Effector CD4-positive, alpha-beta T cell (primary cell): ENCODE data around the gene SLC47A2.
A peak's percentile ranks its signal among the peaks of the same experiment; 100 is the strongest.

Experiments used
- DNase-seq: peaks from one replicate; pipeline ENCODE4 v3.0.0-alpha.2; 2020

SLC47A2 gene

GRCh38 chr17:19664136-19664820, 52.1 kb downstream of the SLC47A2 start:
- DNase-seq: no peak

DNA sequence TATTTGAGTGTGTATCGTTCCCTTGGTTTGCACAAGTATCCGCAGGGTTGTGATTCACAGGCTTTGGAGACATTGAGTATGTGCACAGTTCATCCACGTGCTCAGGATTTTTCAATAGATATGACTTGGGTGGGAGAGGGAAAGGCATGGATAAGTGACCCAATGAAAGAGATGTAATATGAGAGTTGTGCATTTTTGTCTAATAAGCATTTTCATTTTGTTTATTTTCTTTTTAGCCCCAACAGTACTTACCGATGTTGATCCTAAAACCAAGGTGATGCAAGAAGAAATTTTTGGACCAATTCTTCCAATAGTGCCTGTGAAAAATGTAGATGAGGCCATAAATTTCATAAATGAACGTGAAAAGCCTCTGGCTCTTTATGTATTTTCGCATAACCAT, 53.3 kb downstream of the SLC47A2 start:
- DNase-seq: no peak

GRCh38 chr17:19661121-19661520, 55.3 kb downstream of the SLC47A2 start:
- no peak for DNase-seq

- no peak for DNase-seq
Measured at GRCh38 chr17:19660219-19660870, 56.0 kb downstream of the SLC47A2 start.

DNA sequence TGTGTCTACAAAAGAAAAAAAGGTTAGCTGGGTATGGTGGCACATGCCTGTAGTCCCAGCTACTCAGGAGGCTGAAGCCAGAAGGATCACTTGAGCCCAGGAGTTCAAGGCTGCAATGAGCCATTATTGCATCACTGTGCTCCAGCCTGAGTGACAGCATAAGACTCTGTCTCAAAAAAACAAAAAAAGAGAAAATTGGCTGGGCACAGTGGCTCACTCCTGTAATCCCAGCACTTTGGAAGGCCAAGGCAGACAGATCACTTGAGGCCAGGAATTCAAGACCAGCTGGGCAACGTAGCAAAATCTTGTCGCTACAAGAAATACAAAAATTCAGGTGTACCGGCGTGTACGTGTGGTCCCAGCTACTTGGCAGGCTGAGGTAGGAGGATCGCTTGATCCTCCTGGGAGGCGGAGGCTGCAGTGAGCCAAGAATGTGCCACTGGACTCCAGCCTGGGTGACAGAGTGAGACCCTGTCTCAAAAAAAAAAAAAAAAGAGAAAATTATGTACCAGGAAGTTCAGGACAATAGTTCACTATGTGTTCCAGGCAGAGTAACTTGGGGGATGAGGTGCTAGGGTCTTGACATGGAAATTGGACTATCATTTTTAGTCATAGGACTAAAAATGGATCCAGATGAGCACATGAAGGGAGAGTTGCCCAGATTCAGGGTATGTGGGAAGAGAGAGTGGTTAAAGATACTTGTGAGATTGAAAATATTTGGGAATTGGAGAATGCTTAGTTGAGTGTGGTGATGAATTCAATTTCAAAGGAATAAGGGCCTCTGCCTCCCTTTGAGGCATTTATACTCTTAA, 56.8 kb downstream of the SLC47A2 start:
- DNase-seq: no peak

- no peak for DNase-seq
Measured at GRCh38 chr17:19656851-19657581, 59.4 kb downstream of the SLC47A2 start.

- DNase-seq: no peak
Measured at GRCh38 chr17:19656336-19656735, 60.0 kb downstream of the SLC47A2 start.

DNA sequence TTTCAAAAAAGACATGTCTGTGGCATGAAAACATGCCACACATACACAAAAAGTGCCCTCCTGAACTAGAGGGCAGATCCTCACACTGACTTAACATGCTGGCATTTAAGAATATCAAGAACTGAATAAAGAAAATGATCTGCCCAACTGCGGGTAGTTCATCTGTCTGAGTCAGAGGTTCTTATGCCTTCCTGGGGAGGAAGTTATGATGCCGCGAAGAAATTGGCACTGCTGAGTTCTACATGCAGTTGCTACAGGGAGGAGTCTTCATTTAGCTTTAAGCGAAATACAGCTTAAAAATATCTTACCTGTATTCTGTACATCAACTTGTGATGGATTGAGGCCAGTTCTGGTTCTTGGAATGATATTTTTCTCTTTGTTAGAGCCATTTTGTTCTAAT, 61.5 kb downstream of the SLC47A2 start:
- no peak for DNase-seq

DNA sequence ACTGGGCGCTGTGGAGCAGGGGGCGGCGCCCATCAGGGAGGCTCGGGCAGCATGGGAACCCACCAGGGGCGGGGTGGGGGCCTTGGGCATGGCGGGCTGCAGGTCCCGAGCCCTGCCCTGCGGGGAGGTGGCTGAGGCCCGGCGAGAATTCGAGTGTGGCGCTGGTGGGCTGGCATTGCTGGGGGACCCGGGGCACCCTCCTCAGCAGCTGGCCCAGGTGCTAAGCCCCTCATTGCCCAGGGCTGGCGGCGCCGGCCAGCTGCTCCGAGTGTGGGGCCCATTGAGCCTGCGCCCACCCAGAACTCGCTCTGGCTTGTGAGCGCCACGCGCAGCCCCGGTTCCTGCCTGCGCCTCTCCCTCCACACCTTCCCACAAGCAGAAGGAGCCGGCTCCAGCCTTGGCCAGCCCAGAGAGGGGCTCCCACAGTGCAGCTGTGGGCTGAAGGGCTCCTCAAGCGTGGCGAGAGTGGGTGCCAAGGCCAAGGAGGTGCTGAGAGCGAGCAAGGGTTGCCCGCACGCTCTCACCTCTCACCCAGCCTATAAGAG, 62.0 kb downstream of the SLC47A2 start:
- DNase-seq: no peak

- DNase-seq: no peak
Measured at GRCh38 chr17:19652595-19652994, 63.8 kb downstream of the SLC47A2 start.

DNA sequence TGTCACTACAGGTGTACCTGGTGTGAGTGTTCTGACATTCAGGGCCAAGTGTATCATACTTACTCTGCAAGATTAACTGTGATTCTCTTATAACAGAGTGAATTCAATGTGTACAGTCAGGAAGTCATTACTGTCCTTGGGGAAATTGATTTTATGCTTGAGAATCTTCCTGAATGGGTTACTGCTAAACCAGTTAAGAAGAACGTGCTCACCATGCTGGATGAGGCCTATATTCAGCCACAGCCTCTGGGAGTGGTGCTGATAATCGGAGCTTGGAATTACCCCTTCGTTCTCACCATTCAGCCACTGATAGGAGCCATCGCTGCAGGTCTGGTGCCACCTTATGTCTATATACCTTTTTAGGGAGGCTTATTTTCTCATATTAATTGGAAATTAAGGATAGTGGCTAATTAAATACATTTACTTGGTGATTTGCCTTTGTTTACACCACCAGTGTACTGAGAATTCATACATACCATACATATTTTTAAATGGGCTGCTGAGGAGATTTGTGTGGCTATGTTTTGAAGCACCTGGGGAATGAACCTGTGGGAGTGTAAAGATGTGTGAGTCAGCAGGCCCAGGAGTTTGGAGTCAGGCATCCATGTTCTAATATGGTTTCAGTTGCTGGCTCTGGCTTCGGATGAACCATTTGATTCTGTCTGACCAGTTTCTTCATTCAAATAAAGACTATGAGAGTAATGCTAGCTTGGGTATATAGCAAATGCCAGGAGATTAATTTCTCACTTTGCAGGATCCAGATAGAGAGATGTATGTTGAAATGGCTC, 64.7 kb downstream of the SLC47A2 start:
- no peak for DNase-seq

DNA sequence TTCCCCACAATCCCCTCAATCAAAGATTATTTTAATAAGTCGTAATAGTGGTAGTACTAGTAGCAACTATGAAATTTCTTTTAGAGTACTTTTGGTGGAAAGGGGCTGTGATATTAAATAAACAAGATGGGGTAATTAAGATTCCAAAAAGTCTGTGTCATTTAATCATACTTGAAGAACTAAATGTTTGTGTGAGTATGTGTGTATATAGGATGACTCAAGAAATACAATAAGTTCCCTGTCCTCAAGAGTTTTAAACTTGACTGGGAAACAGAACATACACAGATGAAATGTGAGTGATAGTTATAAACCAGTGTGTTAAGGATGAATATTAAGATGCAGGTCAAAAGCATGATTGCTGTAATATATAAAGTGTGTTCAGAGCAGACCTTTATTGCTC, 65.6 kb downstream of the SLC47A2 start:
- DNase-seq: no peak

- no peak for DNase-seq
Measured at GRCh38 chr17:19649274-19649541, 67.2 kb downstream of the SLC47A2 start.

DNA sequence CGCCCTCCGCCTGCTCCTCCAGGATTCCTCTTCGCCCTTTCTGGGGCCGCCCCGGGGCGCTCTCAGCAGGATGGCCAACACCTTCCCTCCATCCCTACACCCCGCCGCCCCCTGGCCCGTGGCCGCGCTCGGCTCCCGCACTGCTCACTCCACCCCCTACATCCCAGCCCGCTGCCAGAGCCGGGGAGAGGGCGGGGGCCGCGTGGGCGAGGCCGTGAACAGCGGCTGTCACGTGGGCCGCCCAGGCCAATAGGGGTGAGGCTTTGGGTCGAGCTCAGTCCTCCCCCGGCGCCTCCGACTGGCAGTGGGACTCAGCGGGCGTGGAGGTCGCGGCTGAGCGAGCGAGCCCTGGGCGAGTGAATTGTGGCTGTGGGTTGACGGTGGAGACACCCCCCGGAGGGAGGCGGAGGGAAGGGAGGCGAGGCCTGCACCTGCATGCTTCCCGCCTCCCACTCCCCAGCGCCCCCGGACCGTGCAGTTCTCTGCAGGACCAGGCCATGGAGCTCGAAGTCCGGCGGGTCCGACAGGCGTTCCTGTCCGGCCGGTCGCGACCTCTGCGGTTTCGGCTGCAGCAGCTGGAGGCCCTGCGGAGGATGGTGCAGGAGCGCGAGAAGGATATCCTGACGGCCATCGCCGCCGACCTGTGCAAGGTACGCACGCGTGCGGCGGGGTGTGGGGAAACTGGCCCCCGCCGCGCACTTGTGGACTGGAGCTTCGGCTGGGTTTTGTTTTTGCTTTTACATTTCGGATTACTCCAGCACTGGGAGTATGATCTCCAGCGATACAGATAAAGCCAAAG, 67.7 kb downstream of the SLC47A2 start, which contains the start of gene ALDH3A2:
TSS of gene ALDH3A2 (plus strand) at position 277 of the 799 bp plus-strand sequence. CDS start at position 498, 221 bp downstream.
- DNase-seq: peak; percentile 94

- peak; percentile 14 for DNase-seq
Measured at GRCh38 chr17:19647697-19648474, 68.5 kb downstream of the SLC47A2 start.

- no peak for DNase-seq
Measured at GRCh38 chr17:19646788-19647696, 69.3 kb downstream of the SLC47A2 start.

DNA sequence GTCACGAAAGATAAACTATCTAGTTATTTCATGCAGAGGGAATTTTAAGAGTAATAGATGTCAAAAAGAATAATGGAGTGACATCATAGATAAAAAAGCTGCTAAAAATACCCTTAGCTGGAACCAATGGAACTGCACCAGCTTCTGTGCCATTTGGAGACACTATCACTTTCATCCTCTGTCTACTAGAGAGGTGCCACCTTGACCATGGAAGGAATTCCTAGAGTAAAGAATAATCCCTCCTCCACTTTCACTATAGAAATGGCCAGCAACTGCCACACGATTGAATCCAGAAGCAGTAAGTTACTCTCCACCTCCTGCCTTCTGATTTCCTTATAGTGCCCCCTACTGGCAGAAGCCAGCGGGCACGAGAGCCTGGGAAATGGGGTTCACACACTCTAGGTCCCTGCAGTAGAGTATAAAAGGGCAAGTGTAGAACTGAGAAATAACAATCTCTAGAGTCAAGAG, 70.6 kb downstream of the SLC47A2 start:
- peak; percentile 13 for DNase-seq

DNA sequence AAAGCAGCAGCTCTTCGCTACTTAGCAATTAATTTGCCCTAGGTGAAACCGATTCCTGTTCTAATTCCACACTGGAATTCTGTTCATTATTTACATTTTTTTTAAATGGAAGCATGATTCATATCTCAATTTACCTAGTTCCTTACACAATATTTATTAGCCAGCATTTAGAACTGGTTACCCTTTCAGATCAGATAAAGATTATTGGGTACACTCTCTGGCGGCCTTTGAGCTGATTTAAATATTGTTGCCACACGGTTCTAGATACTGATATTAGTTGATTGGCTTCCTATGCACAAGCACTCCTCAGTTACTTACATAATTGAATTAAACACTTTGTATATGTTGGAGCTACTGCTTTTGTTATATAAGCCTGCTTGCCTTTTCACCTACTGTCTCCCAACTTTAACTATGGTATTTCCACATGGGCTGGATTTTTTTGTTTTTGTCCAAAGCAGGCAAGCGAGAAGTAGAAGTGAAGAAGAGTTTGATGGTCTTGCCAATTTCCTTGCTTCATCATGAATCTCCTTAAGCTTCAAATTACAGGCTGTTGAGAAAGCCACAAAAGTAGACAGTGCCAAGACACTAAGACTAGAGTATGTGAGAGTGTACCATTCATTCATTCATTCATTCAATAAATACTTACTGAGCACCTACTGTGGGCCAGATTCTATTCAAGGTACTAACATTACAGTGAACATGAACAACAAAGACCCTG, 71.7 kb downstream of the SLC47A2 start:
- no peak for DNase-seq
